SU-DHL-6 (cell line): ENCODE measurements around the gene CEP170B.

Source experiments
- H2AFZ ChIP-seq: fragments of 200-600 bp; sonication (generic); 2 replicates; pipeline ENCODE4 v1.6.1; 2014; ENCODE audit warnings: low read depth, mild to moderate bottlenecking, moderate library complexity, mixed read lengths, antibody characterized with exemption, low read length; ENCODE audit not compliant: severe bottlenecking
- H3F3A ChIP-seq: fragments of 200-600 bp; shearing (Covaris generic); 2 replicates; pipeline ENCODE4 v1.6.0; 2016; ENCODE audit warnings: antibody characterized with exemption, mild to moderate bottlenecking; ENCODE audit not compliant: insufficient read depth
- H3K27ac ChIP-seq: fragments of 200-600 bp; sonication (generic); 2 replicates; pipeline ENCODE4 v1.5.1; 2016; ENCODE audit warnings: low read depth, mild to moderate bottlenecking, low read length, moderate library complexity, mixed read lengths
- H3K27me3 ChIP-seq: fragments of 200-600 bp; sonication (generic), shearing (Covaris generic); 2 replicates; pipeline ENCODE4 v1.6.0; 2014; ENCODE audit warnings: mild to moderate bottlenecking, low read length
- H3K36me3 ChIP-seq: fragments of 200-600 bp; sonication (generic); 2 replicates; pipeline ENCODE4 v1.6.1; 2014; ENCODE audit warnings: mild to moderate bottlenecking, low read length, mixed read lengths
- H3K4me2 ChIP-seq: fragments of 300-600, 200-600 bp; shearing (Covaris generic), sonication (generic); 2 replicates; pipeline ENCODE4 v1.6.0; 2014; ENCODE audit warnings: low read length, low read depth, mild to moderate bottlenecking; ENCODE audit not compliant: poor library complexity, severe bottlenecking
- H3K4me3 ChIP-seq: fragments of 200-600 bp; sonication (generic); 2 replicates; pipeline ENCODE4 v1.5.1; 2014; ENCODE audit warnings: antibody characterized with exemption, low read length, mild to moderate bottlenecking, mixed read lengths; ENCODE audit not compliant: insufficient read depth, poor library complexity, severe bottlenecking
- H3K79me2 ChIP-seq: fragments of 200-600 bp; sonication (generic); 2 replicates; pipeline ENCODE4 v1.6.1; 2014; ENCODE audit warnings: mild to moderate bottlenecking, low read length, moderate library complexity; ENCODE audit not compliant: insufficient read depth
- H3K9ac ChIP-seq: fragments of 200-600 bp; sonication (generic); 2 replicates; pipeline ENCODE4 v1.7.0; 2014; ENCODE audit warnings: mild to moderate bottlenecking, low read length
- H3K9me2 ChIP-seq: fragments of 200-600 bp; sonication (generic); replicated peaks from 2 replicates; pipeline ENCODE4 v1.6.1; 2014; ENCODE audit warnings: low read length; ENCODE audit not compliant: insufficient read depth
- H3K9me3 ChIP-seq: fragments of 200-600 bp; sonication (generic); 2 replicates; pipeline ENCODE4 v1.6.1; 2014; ENCODE audit warnings: low read length, mixed read lengths; ENCODE audit not compliant: insufficient read depth
- H4K20me1 ChIP-seq: fragments of 200-600 bp; sonication (generic); 2 replicates; pipeline ENCODE4 v1.6.1; 2014; ENCODE audit warnings: low read depth, mild to moderate bottlenecking, antibody characterized with exemption, low read length, moderate library complexity, mixed read lengths
- CTCF ChIP-seq: fragments of 200-600 bp; sonication (generic); IDR thresholded peaks from one replicate; pipeline ENCODE4 v1.5.1; 2017; ENCODE audit warnings: antibody characterized with exemption, mild to moderate bottlenecking, low read length, moderate library complexity; ENCODE audit not compliant: insufficient read depth, poor library complexity, severe bottlenecking
- EZH2phosphoT487 ChIP-seq: fragments of 200-600 bp; sonication (generic), shearing (Covaris generic); conservative IDR thresholded peaks from 2 replicates; pipeline ENCODE4 v1.6.1; 2018; ENCODE audit warnings: mild to moderate bottlenecking, antibody characterized with exemption, low read length, moderate library complexity, mixed read lengths

The CEP170B gene

DNA sequence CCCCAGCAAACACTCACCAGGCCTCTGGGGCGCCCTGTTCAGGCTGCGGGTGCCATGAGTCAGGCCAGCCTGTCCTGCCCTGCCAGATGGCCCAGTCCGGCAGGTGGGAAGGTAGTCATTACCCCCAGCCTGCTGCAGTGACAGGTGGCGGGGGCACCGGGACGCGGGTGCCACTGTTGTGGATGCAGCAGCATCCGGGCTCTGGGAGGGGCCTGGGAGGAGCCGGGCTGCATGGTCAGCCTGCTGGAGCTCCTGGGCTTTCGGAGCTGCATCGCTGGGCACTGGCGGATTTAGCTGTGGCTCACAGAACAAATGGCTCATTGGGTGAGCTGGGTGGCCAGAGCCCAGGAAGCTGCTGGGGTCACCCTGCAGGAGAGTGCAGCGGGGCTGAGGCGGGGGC lies 13.5 kb downstream of the CEP170B start:
- no peaks in the 10 kb centered on the region for H4K20me1 ChIP-seq

GRCh38 chr14:104879201-104879982 lies 14.3 kb downstream of the CEP170B start:
- TF ChIP-seq CTCF (no peak), EZH2phosphoT487 (no peak)
- H3K27me3 ChIP-seq = no peaks in the 10 kb centered on the region
- no peaks in the 10 kb centered on the region for H4K20me1 ChIP-seq
- no peaks in the 10 kb centered on the region for H3K9me3 ChIP-seq
- H3K79me2 ChIP-seq = no peaks in the 10 kb centered on the region
- no peaks in the 10 kb centered on the region for H3K9me2 ChIP-seq
- no peak overlapping the region for H2AFZ ChIP-seq
- no peaks in the 10 kb centered on the region for H3F3A ChIP-seq
- no peaks in the 10 kb centered on the region for H3K36me3 ChIP-seq
- no peak overlapping the region for H3K4me2 ChIP-seq
- H3K9ac ChIP-seq = no peak overlapping the region
- H3K27ac ChIP-seq = no peak overlapping the region
- no peak overlapping the region for H3K4me3 ChIP-seq

More for the DNA sequence above, 13.5 kb downstream of the CEP170B start:
- Histone ChIP-seq H3K4me2 (no peak overlapping the region), H3K9ac (no peak overlapping the region), H3K27me3 (no peaks in the 10 kb centered on the region), H3F3A (no peaks in the 10 kb centered on the region), H3K79me2 (no peaks in the 10 kb centered on the region), H3K27ac (no peak overlapping the region), H3K36me3 (no peaks in the 10 kb centered on the region), H3K9me3 (no peaks in the 10 kb centered on the region), H2AFZ (no peak overlapping the region), H3K4me3 (no peak overlapping the region), H3K9me2 (no peaks in the 10 kb centered on the region)
- no peak for TF ChIP-seq EZH2phosphoT487

DNA sequence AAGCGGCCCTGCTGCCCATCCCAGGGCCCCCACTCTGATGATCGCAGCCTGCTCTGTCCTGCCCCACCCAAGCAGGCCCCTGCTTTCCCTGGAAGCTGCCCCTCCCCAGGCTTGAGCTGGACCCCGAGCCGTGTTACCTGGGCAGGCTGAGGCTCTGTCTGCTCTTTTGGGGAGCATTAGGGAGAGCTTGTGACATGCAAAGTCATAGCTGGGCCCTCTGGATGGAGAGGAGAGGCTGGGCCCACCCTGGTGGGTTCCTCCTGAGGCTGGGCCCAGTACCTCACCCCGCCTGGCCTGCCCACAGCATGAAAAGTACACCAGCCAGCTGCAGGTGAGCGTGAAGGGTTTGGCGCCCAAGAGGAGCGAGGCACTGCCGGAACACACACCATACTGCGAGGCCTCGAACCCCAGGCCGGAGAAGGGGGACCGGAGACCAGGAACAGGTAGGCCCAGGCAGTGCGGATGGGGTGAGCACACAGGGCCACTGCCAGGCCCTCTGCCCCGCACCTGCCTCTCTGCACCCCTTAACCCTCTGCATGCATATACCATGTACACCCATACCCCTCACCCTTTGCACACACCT lies 15.0 kb downstream of the CEP170B start:
- TF ChIP-seq EZH2phosphoT487 = no peak
- no peak for TF ChIP-seq CTCF
- no peak overlapping the region for H3K4me3 ChIP-seq

More for the DNA sequence above, 15.0 kb downstream of the CEP170B start:
- H2AFZ ChIP-seq = no peak overlapping the region
- H3K79me2 ChIP-seq = no peaks in the 10 kb centered on the region
- no peaks in the 10 kb centered on the region for H3K36me3 ChIP-seq
- no peaks in the 10 kb centered on the region for H4K20me1 ChIP-seq
- no peak overlapping the region for H3K9ac ChIP-seq
- H3K9me2 ChIP-seq = no peaks in the 10 kb centered on the region
- H3F3A ChIP-seq = no peaks in the 10 kb centered on the region
- no peak overlapping the region for H3K4me2 ChIP-seq
- H3K9me3 ChIP-seq = no peaks in the 10 kb centered on the region
- no peaks in the 10 kb centered on the region for H3K27me3 ChIP-seq
- no peak overlapping the region for H3K27ac ChIP-seq
